Right lobe of liver (tissue), 6 donors: Measurements from ENCODE around the gene ODF4. TPM values are rescaled to one million over a fixed set of nuclear protein-coding genes. Genes with fewer than 3 reads are reported as not detected.
"Not testable (repeated sequence)": the region's sequence is repeated elsewhere in the genome, so short reads cannot be mapped to it uniquely, and the experiment has no call there.

ENCODE experiments used
- ATAC-seq, 4 donors: fragments of 200-7000 bp; cut with Tn5 transposase; one replicate each; pipeline ENCODE4 v1.9.1; 2020; ENCODE audit warnings: mild to moderate bottlenecking in 4 of 4, moderate library complexity in 4 of 4
- DNase-seq, 3 donors: peaks; one replicate each; pipeline ENCODE4 v3.0.0-alpha.2; 2020
- H3K27ac ChIP-seq, 3 donors: fragments of 200-600 bp; one replicate each; pipeline ENCODE4 v1.8.0; 2022
- H3K27me3 ChIP-seq, 2 donors: fragments of 200-600 bp; one replicate each; pipeline ENCODE4 v1.8.0; 2022
- H3K36me3 ChIP-seq, 4 donors: fragments of 200-600 bp; sonication (generic) in 1 of 4; one replicate each; pipeline versions ENCODE4 v1.5.1 to v1.8.0; 2017 to 2022; ENCODE audit warnings: control low read depth in 1 of 4
- H3K4me1 ChIP-seq, 4 donors: fragments of 200-600 bp; sonication (generic) in 1 of 4; one replicate each; pipeline versions ENCODE4 v1.5.1 to v1.8.0; 2017 to 2022; ENCODE audit warnings: control low read depth in 1 of 4
- H3K4me3 ChIP-seq, 3 donors: fragments of 200-600 bp; one replicate each; pipeline ENCODE4 v1.8.0; 2022
- H3K9me3 ChIP-seq, 4 donors: fragments of 200-600 bp; sonication (generic) in 1 of 4; one replicate each; pipeline versions ENCODE4 v1.5.1 to v1.8.0; 2017 to 2022; ENCODE audit warnings: control low read depth in 1 of 4
- CTCF ChIP-seq, 4 donors: fragments of 200-600 bp in 3 of 4; fragments of 450-650 bp in 1 of 4; IDR thresholded peaks; one replicate each; pipeline versions ENCODE4 v1.5.1 to v1.8.0; 2016 to 2022; ENCODE audit warnings: antibody characterized with exemption in 4 of 4, mild to moderate bottlenecking in 2 of 4
- POLR2A ChIP-seq: fragments of 450-650 bp; IDR thresholded peaks from one replicate; pipeline ENCODE4 v1.6.1; 2017; ENCODE audit warnings: antibody characterized with exemption, mild to moderate bottlenecking
- WGBS: methylation state at CpG from one replicate; pipeline ENCODE4 v1.1.6; 2018; ENCODE audit warnings: low coverage, low lambda C conversion rate; ENCODE audit not compliant: insufficient coverage; ENCODE audit errors: missing lambda C conversion rate; 5-methylcytosine and 5-hydroxymethylcytosine counted together
- intact Hi-C, 2 donors: fragments of 100-400 bp; cut with DNase I; formaldehyde crosslinking; loops; one replicate each; pipeline versions ENCODE4 v1.11.2 to v1.14.1; 2022
- small RNA-seq, 2 experiments: library from RNA; depleted of rRNA; stranded (forward); fragments of <200 nt; gene quantifications; one replicate each; pipeline ENCODE3, GENCODE V24; 2016
- total RNA-seq, 6 experiments: library from RNA; depleted of rRNA in 2 of 6; stranded (reverse); fragments of >200 nt in 2 of 6; fragmentation: NEBNext Ultra II Directional in 3 of 6; extraction: Animal tissue kit (Norgen Biotek cat#: 25700) in 3 of 6; gene quantifications; one replicate each; pipeline versions ENCODE4 v1.1.0 to v1.2.4, GENCODE V29; 2016 to 2023
- donor health status: DM: no; HTN: yes; CAD: no.
- donor health status: DM: no; HTN: no; CAD: no.
- donor health status: DM: no; HTN: no; CAD: no.
- donor health status: DM: no; HTN: yes; CAD: no.
- donor health status: DM: no; HTN: yes; CAD: no.

ODF4 gene
- total RNA-seq, 6 experiments from 2014 or later = not detected

GRCh38 chr17:8392674-8393469 is 53.2 kb downstream of the ODF4 start:
- intact Hi-C loops = loop anchor here in 1 of 2 donors (10.0 kb wide), 1 partner anchor 362 kb away; the partner anchor contains the start of gene SPDYE4

GRCh38 chr17:8393470-8394231 is 54.0 kb downstream of the ODF4 start:
- WGBS = 42% methylated on average over 7 of the region's 8 CpGs

More at GRCh38 chr17:8392674-8393469, 53.2 kb downstream of the ODF4 start:
- no peaks in the 10 kb centered on the region for H3K27me3 ChIP-seq
- H3K9me3 ChIP-seq = no peaks in the 10 kb centered on the region
- H3K4me3 ChIP-seq = no peak overlapping the region
- DNase-seq = no peak
- no peaks in the 10 kb centered on the region for H3K36me3 ChIP-seq
- peak in 1 of 4 donors; percentile 36 for ATAC-seq
- H3K27ac ChIP-seq = no peak overlapping the region
- 60% methylated on average over 1 of the region's 46 CpGs for WGBS
- no peaks in the 10 kb centered on the region for H3K4me1 ChIP-seq
- TF ChIP-seq POLR2A (no peak), CTCF (IDR thresholded peaks at IDR 0.05) (no peak)

GRCh38 chr17:8394497-8394896 is 54.9 kb downstream of the ODF4 start:
- not testable (repeated sequence) for H3K27ac ChIP-seq, H3K27me3 ChIP-seq, DNase-seq, H3K36me3 ChIP-seq, H3K9me3 ChIP-seq, H3K4me1 ChIP-seq, ATAC-seq, H3K4me3 ChIP-seq
- WGBS = 62% methylated on average over 5 of the region's 9 CpGs
- intact Hi-C loops = loop anchor here in 1 of 2 donors (10.0 kb wide), 1 partner anchor 360 kb away; the partner anchor contains the start of gene SPDYE4

More at GRCh38 chr17:8393470-8394231, 54.0 kb downstream of the ODF4 start:
- intact Hi-C loops = loop anchor here in 1 of 2 donors (10.0 kb wide), 1 partner anchor 361 kb away; the partner anchor contains the start of gene SPDYE4
- no peaks in the 10 kb centered on the region for H3K27me3 ChIP-seq
- no peak for TF ChIP-seq POLR2A
- no peak for TF ChIP-seq CTCF (IDR thresholded peaks at IDR 0.05)
- peak; percentile 35 to 58 (median 44) for ATAC-seq
- no peak overlapping the region for H3K27ac ChIP-seq
- no peak for DNase-seq
- H3K9me3 ChIP-seq = no peaks in the 10 kb centered on the region
- no peaks in the 10 kb centered on the region for H3K4me1 ChIP-seq
- H3K36me3 ChIP-seq = no peaks in the 10 kb centered on the region
- no peak overlapping the region for H3K4me3 ChIP-seq

Small RNAs within 50 kb of the gene (small RNA-seq; reads per million reads assigned to genes)
- 0 reads per million in 2 experiments for gene RF00265

Other genes starting within 250 kb of the ODF4 start
- gene ALOXE3, start 221.3 kb upstream of the ODF4 start, total RNA-seq = not detected
- gene HES7, start 215.7 kb upstream of the ODF4 start, total RNA-seq = not detected
- gene PER1, start 187.4 kb upstream of the ODF4 start, total RNA-seq = 100 to 1,000 TPM in 1 of 6 experiments, 10 to 100 TPM in 5; 25.7 to 118 (median 55.2) TPM
- gene VAMP2, start 176.9 kb upstream of the ODF4 start, total RNA-seq = 10 to 100 TPM in 4 of 6 experiments, 1 to 10 TPM in 2; 4.4 to 18.6 (median 13.2) TPM
- gene TMEM107, start 163.5 kb upstream of the ODF4 start, total RNA-seq = 1 to 10 TPM; 2.3 to 5.0 (median 3.4) TPM
- 1 to 10 TPM; 3.1 to 5.3 (median 4.2) TPM for gene BORCS6, start 149.7 kb upstream of the ODF4 start, total RNA-seq
- gene AURKB, start 129.3 kb upstream of the ODF4 start, total RNA-seq = 1 to 10 TPM in 4 of 6 experiments, under 1 TPM in 2; 0.26 to 3.9 (median 1.5) TPM
- gene CTC1, start 91.8 kb upstream of the ODF4 start, total RNA-seq = 10 to 100 TPM in 5 of 6 experiments, 1 to 10 TPM in 1; 8.5 to 29.1 (median 21.1) TPM
- 10 to 100 TPM in 5 of 6 experiments, 1 to 10 TPM in 1; 10.0 to 21.0 (median 15.6) TPM for gene PFAS, start 90.6 kb upstream of the ODF4 start, total RNA-seq
- gene RANGRF, start 51.2 kb upstream of the ODF4 start, total RNA-seq = 1 to 10 TPM; 4.7 to 9.5 (median 6.8) TPM
- 1 to 10 TPM in 4 of 6 experiments, under 1 TPM in 2; 0.49 to 3.0 (median 1.6) TPM for gene SLC25A35, start 44.4 kb upstream of the ODF4 start, total RNA-seq
- gene ARHGEF15, start 29.6 kb upstream of the ODF4 start, total RNA-seq = 10 to 100 TPM in 1 of 6 experiments, 1 to 10 TPM in 5; 1.6 to 12.2 (median 2.5) TPM
- gene RPL26, start 43.4 kb downstream of the ODF4 start, total RNA-seq = 1,000 to 10,000 TPM in 2 of 6 experiments, 100 to 1,000 TPM in 4; 467 to 1,753 (median 509) TPM
- gene RNF222, start 58.0 kb downstream of the ODF4 start, total RNA-seq = not detected
- gene NDEL1, start 96.0 kb downstream of the ODF4 start, total RNA-seq = 10 to 100 TPM; 22.2 to 34.9 (median 28.4) TPM